IPS-18c (cell line): ENCODE results near the gene VN1R4.
"Not testable (repeated sequence)": the region's sequence is repeated elsewhere in the genome, so short reads cannot be mapped to it uniquely, and the experiment has no call there.

ENCODE experiments used
- H3K4me3 ChIP-seq: 2 replicates; pipeline ENCODE4 v1.7.0; 2013; ENCODE audit warnings: low read depth, mild to moderate bottlenecking, low read length, moderate library complexity; ENCODE audit not compliant: insufficient read depth
- H3K9me3 ChIP-seq: one replicate; pipeline ENCODE4 v1.6.1; 2013; ENCODE audit warnings: mild to moderate bottlenecking, low read length, moderate library complexity; ENCODE audit not compliant: control insufficient read depth, insufficient read depth

The VN1R4 gene

GRCh38 chr19:53224606-53225005 lies 42.9 kb downstream of the VN1R4 start:
- no peak overlapping the region for H3K4me3 ChIP-seq
- peaks cover 6% of the 10 kb centered on the region for H3K9me3 ChIP-seq

GRCh38 chr19:53222716-53223115 lies 44.8 kb downstream of the VN1R4 start:
- H3K9me3 ChIP-seq, H3K4me3 ChIP-seq: not testable (repeated sequence)
